ENCODE measurements around the gene CDK17. TPM values are rescaled to one million over a fixed set of nuclear protein-coding genes. Genes with fewer than 3 reads are reported as not detected.
"Not testable (repeated sequence)": the region's sequence is repeated elsewhere in the genome, so short reads cannot be mapped to it uniquely, and the experiment has no call there.

CDK17 gene
- total RNA-seq, 1 experiment from 2014 or later, result 18.4 TPM

GRCh38 chr12:96401076-96401871 is 1.0 kb upstream of the CDK17 start:
- Histone ChIP-seq H3K9me3 (no peaks in the 10 kb centered on the region), H3K27me3 (no peaks in the 10 kb centered on the region), H3K36me3 (no peaks in the 10 kb centered on the region), H3K4me3 (peak overlapping the region; percentile 83)
- DNase-seq, result peak; percentile 24

GRCh38 chr12:96400631-96401075 is 414 bp upstream of the CDK17 start:
- H3K4me3 ChIP-seq, result peak overlapping the region; percentile 83
- no peaks in the 10 kb centered on the region for H3K36me3 ChIP-seq
- H3K27me3 ChIP-seq, result no peaks in the 10 kb centered on the region
- DNase-seq, result no peak
- H3K9me3 ChIP-seq, result no peaks in the 10 kb centered on the region

- no peaks in the 10 kb centered on the region for H3K36me3 ChIP-seq
- H3K9me3 ChIP-seq, result no peaks in the 10 kb centered on the region
- H3K27me3 ChIP-seq, result no peaks in the 10 kb centered on the region
- DNase-seq, result peak; percentile 73
- H3K4me3 ChIP-seq, result peak overlapping the region; percentile 83
Observed at GRCh38 chr12:96399120-96399918, 920 bp downstream of the CDK17 start.

- H3K4me3 ChIP-seq, result peak overlapping the region; percentile 83
- no peaks in the 10 kb centered on the region; the same call in 1 of the 2 replicates for H3K36me3 ChIP-seq
- H3K27me3 ChIP-seq, result no peaks in the 10 kb centered on the region
- no peaks in the 10 kb centered on the region for H3K9me3 ChIP-seq
- DNase-seq, result no peak
Observed at GRCh38 chr12:96398424-96399119, 1.7 kb downstream of the CDK17 start.

- peak overlapping the region; percentile 83 for H3K4me3 ChIP-seq
- H3K9me3 ChIP-seq, result no peaks in the 10 kb centered on the region
- no peaks in the 10 kb centered on the region; the same call in 1 of the 2 replicates for H3K36me3 ChIP-seq
- no peak for DNase-seq
- H3K27me3 ChIP-seq, result no peaks in the 10 kb centered on the region
Observed at GRCh38 chr12:96397756-96398423, 2.3 kb downstream of the CDK17 start.

- H3K4me3 ChIP-seq, result peak overlapping the region; percentile 83
- no peaks in the 10 kb centered on the region for H3K27me3 ChIP-seq
- no peak for DNase-seq
- H3K9me3 ChIP-seq, result no peaks in the 10 kb centered on the region
- no peaks in the 10 kb centered on the region; the same call in 1 of the 2 replicates for H3K36me3 ChIP-seq
Observed at GRCh38 chr12:96396914-96397313, 3.3 kb downstream of the CDK17 start.

GRCh38 chr12:96396209-96396608 is 4.0 kb downstream of the CDK17 start:
- Histone ChIP-seq H3K9me3 (no peaks in the 10 kb centered on the region), H3K27me3 (no peaks in the 10 kb centered on the region), H3K36me3 (no peaks in the 10 kb centered on the region; the same call in 1 of the 2 replicates), H3K4me3 (no peak overlapping the region)
- no peak for DNase-seq

GRCh38 chr12:96395236-96395635 is 5.0 kb downstream of the CDK17 start:
- Histone ChIP-seq H3K9me3 (no peaks in the 10 kb centered on the region), H3K27me3 (no peaks in the 10 kb centered on the region), H3K36me3 (no peaks in the 10 kb centered on the region; the same call in 1 of the 2 replicates), H3K4me3 (no peak overlapping the region)
- no peak for DNase-seq

GRCh38 chr12:96393229-96393628 is 7.0 kb downstream of the CDK17 start:
- H3K9me3 ChIP-seq, H3K36me3 ChIP-seq, H3K27me3 ChIP-seq, H3K4me3 ChIP-seq, DNase-seq: not testable (repeated sequence)

GRCh38 chr12:96392397-96392796 is 7.8 kb downstream of the CDK17 start:
- H3K27me3 ChIP-seq, result no peaks in the 10 kb centered on the region

GRCh38 chr12:96387981-96388380 is 12.3 kb downstream of the CDK17 start:
- no peak for DNase-seq
- Histone ChIP-seq H3K36me3 (peaks cover 3% of the 10 kb centered on the region; the same call in 1 of the 2 replicates), H3K4me3 (no peak overlapping the region), H3K9me3 (no peaks in the 10 kb centered on the region; the same call in 1 of the 2 replicates), H3K27me3 (no peaks in the 10 kb centered on the region)

More at GRCh38 chr12:96392397-96392796, 7.8 kb downstream of the CDK17 start:
- DNase-seq, result no peak
- H3K36me3 ChIP-seq, result peaks cover 3% of the 10 kb centered on the region; the same call in 1 of the 2 replicates
- H3K9me3 ChIP-seq, result no peaks in the 10 kb centered on the region; the same call in 1 of the 2 replicates
- no peak overlapping the region for H3K4me3 ChIP-seq

- no peak overlapping the region for H3K4me3 ChIP-seq
- H3K27me3 ChIP-seq, result no peaks in the 10 kb centered on the region
- DNase-seq, result no peak
- no peaks in the 10 kb centered on the region; the same call in 1 of the 2 replicates for H3K9me3 ChIP-seq
- H3K36me3 ChIP-seq, result peaks cover 3% of the 10 kb centered on the region; the same call in 1 of the 2 replicates
Observed at GRCh38 chr12:96386794-96387193, 13.4 kb downstream of the CDK17 start.

- Histone ChIP-seq H3K36me3 (peaks cover 3% of the 10 kb centered on the region; the same call in 1 of the 2 replicates), H3K9me3 (peaks cover 2% of the 10 kb centered on the region; the same call in 1 of the 2 replicates), H3K4me3 (peak overlapping the region; percentile 19), H3K27me3 (no peaks in the 10 kb centered on the region)
- DNase-seq, result no peak
Observed at GRCh38 chr12:96383991-96384390, 16.2 kb downstream of the CDK17 start.

GRCh38 chr12:96383371-96383770 is 16.9 kb downstream of the CDK17 start:
- DNase-seq, result no peak
- peak overlapping the region; percentile 19 for H3K4me3 ChIP-seq
- H3K36me3 ChIP-seq, result no peaks in the 10 kb centered on the region; the same call in 1 of the 2 replicates

GRCh38 chr12:96379743-96380142 is 20.5 kb downstream of the CDK17 start:
- H3K27me3 ChIP-seq, DNase-seq, H3K36me3 ChIP-seq, H3K4me3 ChIP-seq, H3K9me3 ChIP-seq: not testable (repeated sequence)

More at GRCh38 chr12:96383371-96383770, 16.9 kb downstream of the CDK17 start:
- Histone ChIP-seq H3K9me3 (peaks cover 5% of the 10 kb centered on the region), H3K27me3 (no peaks in the 10 kb centered on the region)

- no peak for DNase-seq
- Histone ChIP-seq H3K36me3 (no peaks in the 10 kb centered on the region), H3K4me3 (no peak overlapping the region), H3K9me3 (peaks cover 9% of the 10 kb centered on the region), H3K27me3 (no peaks in the 10 kb centered on the region)
Observed at GRCh38 chr12:96378319-96378718, 21.9 kb downstream of the CDK17 start.
